GM19468 (cell line): ENCODE data around the gene RAPGEF4.

Experiments
- ATAC-seq: cut with Tn5 transposase; IDR thresholded peaks from one replicate; pipeline ENCODE4 v1.9.1; 2021; ENCODE audit warnings: mild to moderate bottlenecking, moderate library complexity, moderate number of reproducible peaks; ENCODE audit not compliant: unreplicated experiment; ENCODE audit errors: extremely low read depth

Gene RAPGEF4

DNA sequence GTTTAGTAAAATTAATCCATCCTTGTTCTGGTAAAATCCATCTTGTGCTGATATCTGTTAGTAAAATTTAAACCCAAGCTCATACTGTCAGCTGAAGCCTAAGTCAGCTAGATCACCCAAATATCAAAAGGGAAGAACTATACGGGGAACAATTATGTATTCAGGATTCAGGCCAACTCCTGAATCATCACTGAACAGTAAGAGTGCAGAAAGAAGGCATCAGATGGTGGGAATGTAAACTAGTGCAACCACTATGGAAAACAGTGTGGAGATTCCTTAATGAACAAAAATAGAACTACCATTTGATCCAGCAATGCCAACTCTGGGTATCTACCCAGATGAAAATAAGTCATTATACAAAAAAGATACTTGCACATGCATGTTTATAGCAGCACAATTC is 81.8 kb downstream of the RAPGEF4 start:
- no peak for ATAC-seq

DNA sequence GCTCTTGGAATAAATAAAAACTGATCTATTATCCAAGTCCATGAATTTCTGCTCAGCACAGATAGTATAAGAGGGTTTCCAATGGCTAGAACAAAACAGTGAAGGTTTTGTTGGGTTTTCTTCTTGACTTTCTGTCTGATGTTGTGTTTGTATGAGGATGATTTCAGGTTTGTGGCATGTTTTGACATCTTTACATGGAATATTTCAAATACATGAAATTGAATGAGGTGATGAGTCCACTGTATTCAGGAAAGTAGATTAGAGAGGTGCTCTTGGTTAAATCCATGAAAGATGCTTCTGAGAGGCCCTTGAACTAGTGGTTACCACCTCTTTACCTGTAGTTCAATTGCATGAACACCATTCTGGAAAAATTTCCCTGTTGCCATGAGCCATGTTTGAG is 84.3 kb downstream of the RAPGEF4 start:
- no peak for ATAC-seq

DNA sequence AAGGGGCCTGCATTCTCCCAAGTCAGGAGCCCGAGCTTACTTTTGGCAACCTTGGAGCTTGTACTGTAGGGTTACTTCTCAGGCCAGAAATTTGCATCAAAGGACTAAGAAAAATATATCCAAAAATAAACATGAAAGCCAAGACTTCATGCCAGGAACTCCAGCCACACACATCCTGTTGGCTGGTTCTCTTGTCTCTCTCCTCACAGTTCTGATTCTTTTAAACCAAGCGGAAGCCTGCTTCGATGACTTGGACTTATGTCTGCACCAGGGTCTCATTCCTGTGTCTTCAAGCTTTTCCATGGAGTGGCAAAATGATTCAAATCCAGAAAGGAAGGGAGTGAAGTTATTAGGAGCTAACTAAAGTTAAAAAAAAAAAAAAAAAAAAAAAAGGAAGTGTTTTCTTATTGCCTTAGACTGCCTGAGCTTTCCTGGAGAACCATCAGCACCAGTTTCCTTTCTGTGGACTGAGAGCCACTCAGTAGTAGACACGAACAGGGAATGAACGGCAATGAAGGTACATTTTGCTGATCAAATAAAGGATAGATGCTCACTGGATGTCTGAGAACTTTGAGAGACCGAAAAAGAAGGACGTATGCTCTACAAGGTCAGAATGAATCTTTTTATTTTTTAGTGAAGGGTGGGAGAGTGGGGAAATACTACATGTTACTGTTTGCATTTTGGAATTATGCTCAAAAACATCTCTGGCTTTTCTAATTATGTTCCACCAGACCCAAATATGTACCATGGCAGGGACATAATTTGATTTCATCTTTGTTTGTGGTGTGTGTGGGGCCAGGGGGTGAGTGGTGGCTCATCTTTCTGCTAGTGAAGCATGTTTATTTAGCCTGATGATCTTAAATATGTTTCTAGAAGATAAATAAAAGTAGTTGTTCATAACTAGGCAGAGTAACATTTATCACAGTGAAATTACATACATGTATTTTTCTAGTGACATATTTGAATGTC is 86.0 kb downstream of the RAPGEF4 start:
- ATAC-seq, result no peak

DNA sequence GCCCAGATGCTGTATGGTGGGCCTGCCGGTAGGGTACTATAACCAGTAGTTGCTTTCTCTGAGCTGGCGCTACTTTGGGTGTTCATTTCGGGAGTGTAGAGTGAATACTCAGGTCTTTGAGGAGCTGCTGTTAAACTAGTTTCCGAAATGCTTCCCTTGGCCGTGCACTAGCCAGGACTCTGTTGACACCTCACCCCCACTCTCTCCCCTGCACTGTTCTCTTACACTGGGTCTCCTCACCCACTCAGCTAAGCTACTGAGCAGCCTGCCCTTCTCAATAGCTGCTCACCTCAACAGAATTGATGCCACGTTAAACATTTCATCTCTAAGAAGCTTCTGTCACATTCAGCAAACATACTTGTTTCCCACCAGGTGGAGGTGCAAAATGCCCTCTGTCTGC is 86.9 kb downstream of the RAPGEF4 start:
- no peak for ATAC-seq

DNA sequence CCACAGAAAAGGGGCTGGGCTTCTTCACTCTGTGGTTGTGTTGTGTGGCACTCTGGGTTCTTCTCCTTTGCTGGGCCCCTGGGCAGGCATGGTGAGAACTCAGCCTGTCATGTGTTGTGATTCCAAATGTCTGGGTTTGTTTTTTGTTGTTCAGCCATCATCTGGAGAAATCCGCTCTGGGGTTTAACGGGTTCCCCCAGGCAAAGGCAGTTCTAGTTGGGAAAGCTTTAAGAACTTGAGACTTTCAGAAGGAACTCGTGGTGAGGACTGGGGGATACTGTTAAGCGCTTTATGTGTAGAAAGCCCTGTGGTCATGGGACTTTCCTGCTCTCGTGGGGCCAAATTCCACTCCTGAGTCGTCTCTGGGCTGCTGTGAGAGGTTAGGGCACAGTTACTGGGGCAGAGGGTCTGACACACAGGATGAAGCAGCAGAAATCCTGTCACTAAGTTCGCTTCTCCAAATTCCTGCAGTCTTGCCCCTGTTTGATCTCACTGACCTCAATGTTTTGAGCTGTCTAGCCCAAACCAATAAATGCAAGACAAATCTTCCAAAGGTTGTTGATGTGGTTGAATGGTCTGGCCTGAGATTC is 87.7 kb downstream of the RAPGEF4 start:
- no peak for ATAC-seq

DNA sequence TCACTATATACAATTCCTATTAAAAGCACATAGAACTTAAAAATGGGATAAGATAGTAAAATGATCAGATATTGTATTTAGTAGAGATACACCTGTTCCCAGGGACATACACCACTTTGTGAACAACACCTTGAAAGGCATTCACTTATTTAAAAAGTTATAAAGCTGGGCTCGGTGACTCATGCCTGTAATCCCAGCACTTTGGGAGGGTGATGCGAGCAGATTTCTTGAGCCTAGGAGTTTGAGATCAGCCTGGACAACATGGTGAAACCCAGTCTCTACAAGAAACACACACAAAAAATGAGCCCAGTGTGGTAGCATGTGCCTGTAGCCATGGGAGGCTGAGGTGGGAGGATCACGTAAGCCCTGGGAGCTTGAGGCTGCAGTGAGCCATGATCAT is 90.9 kb downstream of the RAPGEF4 start:
- no peak for ATAC-seq

DNA sequence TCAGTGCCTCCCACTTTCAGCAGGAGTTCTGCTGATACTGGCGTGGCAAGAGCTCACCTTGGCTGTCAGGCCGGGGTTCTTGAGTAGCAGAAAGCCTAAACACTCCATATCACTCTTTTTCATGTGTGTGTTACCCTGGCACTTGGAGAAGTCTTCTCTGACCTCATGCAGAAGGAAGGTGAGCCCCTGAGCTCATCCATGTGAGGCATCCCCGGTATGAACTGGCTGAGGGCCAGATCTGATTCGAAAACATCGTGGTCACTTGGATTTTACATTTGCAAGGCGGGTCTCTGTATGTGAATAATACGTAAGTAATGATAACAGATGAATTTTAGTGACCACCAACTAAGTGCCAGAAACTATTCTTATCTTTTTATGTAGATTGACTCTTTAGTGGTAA is 93.6 kb downstream of the RAPGEF4 start:
- no peak for ATAC-seq

DNA sequence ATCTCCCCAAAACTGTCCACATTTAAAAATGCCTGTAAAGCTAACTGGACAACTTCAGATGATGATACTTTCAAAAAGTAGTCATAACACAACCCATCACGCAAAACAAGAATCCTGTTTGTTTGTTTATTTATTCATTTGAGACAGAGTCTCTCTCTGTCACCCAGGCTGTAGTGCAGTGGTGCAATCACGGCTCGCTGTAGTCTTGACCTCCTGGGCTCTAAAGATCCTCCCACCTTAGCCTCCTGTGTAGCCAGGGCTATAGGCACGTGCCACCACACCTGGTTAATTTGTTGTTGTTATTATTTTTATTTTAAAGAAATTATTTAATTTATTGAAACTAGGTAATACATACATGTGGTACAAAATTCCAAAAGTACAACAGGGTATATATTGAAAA is 94.8 kb downstream of the RAPGEF4 start:
- no peak for ATAC-seq

DNA sequence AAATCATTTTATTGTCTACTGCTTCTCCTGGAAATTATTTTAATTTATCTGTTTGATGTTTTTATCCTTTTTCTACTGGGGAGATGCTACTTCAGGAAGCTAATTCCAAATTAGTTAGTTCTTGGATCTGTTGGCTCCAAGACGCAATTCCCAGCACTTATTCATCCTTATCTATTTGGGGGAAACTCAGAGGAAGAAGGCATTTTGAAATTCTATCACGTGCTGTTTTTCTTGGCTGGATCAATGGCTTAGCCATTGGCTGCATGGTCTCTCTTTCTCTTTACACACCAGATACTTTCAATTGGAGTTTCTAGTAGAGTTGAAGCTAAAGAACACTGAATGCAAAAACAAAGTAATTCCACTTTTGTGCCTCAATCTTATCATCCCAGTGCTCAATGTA is 98.3 kb downstream of the RAPGEF4 start:
- ATAC-seq, result no peak

DNA sequence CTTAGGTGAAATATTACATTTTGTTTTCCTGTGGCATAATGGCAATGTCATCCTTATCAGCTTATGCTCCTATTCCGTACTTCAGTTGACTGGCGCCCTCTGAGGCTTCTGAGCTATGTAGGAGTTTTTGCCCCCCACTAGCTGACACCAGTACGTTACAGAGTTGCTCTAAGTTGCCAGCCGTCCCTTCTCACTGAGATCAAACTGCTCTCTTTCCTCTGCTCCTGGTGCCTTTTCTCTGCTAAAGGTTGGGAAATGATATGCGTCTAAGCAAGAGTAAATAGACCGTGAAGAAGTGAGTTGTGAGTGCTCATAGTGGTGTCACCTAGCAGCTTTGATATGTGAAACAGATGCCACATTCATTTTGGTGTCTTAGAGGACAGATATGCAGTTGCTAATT is 99.2 kb downstream of the RAPGEF4 start:
- no peak for ATAC-seq

DNA sequence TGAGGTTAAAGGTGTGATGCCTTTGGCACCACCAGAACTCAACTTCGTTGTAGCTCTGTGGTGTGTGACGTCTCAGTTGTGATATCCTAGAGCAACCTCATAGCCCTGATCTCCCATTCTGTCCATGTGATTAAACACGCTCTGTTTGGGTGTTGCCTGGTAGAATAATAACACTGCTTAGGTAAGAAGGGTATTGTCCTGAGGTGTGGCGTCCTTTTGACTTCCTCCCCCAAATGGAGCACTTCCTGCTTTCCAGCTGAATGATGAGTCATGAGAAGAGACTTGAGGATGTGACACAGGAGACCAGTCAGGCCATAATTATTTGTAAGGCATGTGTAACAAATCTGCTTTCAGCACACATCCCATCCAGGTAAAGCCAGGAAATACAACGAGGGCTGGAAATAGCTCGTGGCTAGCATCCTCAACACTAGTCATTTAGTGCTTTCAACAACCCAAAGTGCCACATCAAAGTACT is 100.7 kb downstream of the RAPGEF4 start:
- no peak for ATAC-seq

DNA sequence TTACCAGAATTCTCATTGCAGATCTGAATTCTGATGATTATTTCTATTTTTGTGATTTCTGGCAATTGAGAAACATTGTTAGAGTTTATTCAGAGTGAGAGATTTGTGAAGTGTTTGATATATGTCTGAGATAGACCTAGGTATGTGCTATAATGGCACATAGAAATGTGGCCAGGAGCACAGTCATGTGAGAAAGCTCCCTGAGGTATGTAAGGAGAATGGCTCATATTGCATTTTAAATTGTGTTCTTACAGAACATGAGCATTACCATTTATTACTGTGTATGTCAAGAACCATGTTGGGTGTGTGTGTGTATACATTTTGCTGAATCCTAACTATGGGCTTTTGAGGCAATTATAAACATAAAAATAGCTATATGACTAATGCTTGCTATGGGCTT is 101.2 kb downstream of the RAPGEF4 start:
- no peak for ATAC-seq

DNA sequence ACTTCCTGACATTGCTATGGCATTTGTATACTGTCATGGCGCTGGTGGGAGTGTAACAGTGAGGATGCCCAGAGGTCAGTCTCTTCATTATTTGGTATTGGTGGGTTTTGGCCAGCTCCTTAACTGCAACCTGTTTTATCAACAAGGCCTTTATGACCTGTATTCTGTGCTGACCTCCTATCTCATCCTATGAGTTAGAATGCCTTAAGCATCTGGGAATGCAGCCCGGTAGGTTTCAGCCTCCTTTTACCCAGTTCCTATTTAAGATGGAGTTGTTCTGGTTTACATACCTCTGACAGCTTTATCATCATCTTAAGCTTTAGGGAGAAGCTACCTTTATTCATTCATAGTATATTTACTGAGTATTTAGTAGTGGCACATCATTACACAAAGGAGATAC is 103.8 kb downstream of the RAPGEF4 start:
- no peak for ATAC-seq

DNA sequence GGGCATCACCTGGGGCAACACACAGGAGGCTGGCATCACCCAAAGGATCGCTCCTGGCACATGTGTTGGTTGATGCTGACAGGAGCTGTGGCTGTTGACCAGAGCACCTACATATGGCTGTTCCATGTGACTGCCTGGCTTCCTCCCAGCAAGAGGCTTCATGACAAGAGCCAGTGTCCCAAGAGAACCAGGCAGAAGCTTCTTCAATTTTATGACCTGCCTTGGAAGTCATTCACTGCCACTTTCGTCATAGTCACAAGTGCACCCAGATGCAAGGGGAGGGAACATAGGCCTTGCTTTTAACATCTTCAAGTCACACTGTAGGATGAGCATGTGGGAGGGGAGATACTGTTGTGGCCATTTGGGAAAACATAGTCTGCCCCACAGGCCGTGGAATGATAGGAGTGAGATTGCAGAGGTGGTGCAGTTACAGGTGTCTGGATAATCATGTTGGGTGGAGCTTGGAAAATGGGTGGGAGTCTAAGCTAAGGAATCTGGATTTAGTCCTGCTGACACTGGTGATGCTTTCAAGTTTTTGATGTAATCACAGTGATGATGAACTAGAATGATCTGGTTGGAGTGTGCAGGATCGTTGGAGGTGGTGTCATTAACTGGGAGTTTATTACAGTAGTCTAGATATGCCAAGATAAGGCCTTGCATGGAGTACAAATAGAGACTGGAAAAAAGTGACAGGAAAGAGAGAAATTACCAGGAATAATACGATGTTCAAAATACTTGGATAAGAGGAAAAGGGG is 107.0 kb downstream of the RAPGEF4 start:
- ATAC-seq, result no peak

DNA sequence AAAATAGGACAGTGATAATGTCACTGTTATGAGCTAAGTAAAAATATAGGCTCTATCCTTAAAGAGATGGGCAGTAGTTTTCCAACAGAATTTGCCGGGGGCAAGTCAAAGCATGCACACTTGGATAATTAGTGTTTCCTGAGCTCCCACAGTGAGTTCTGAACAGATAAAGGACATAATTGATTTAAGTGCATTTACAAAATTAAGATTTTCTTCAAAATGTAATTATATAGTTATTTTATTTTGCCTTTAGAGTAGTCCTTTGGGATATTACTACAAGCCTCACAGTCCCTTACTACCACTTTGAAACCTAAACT is 107.6 kb downstream of the RAPGEF4 start:
- ATAC-seq, result no peak

DNA sequence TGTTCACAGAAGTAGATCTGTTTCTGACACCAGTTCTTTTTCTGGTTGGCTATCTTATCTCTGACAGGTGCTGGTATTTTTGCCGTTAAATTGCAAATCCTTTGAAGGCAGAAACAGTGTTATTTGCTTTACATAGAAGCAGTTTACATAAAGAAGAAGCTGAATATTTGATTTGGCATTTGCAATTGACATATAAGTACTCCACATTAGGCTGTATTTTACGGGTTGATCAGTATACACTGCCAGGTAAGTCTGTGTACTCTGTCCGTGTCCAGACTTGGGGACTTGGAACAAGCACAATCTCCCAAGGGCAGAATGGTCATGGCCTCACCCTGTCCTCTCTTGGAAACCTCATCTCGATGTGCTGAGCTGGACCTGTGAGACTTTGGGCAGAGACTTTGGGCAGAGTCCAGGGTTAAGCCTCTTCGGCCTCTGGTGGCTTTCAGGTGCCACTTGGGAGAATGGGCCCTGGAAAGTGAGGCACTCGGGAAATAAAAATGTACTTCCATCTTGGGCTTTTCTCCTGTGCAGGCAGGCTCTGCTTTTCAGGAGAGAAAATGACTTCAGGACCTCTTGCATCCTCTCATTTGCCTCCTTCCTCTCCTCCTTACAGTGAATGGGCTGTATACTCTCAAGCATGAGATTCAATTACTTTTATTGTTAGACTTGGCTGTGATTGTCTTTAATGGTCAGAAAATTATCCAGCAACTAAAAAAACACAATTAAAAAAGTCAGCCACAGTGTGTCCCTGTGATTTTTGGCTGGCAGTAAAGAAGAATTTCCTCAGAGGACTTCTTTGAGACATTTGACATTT is 108.5 kb downstream of the RAPGEF4 start:
- no peak for ATAC-seq

DNA sequence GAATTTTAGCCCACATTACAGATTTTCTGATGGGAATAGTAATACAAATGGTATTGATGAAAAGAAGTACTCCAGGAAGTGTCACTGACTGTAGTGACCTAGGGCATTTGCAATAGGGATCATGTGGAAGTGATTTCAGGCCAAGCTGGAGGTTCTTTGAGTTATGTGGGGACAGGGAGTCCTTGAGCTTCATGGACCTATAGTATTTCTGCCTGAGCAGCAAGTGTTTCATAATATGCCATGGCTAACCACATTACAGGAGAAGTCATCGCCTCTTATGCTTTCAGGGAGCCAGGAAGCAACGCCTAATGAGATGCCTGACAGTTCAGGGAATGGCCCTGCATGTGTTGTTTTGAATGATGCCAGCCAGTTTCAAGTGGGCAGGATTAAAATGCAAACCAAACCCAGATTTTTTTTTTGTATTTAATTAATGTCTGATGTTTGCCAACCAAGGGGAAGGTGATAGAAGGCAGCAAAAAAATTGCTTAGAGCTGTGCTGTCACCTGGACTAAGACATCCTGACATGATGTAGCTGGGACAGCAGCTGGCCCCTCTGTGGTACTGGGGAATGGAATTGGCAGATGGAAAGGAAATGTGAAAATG is 109.5 kb downstream of the RAPGEF4 start:
- no peak for ATAC-seq

DNA sequence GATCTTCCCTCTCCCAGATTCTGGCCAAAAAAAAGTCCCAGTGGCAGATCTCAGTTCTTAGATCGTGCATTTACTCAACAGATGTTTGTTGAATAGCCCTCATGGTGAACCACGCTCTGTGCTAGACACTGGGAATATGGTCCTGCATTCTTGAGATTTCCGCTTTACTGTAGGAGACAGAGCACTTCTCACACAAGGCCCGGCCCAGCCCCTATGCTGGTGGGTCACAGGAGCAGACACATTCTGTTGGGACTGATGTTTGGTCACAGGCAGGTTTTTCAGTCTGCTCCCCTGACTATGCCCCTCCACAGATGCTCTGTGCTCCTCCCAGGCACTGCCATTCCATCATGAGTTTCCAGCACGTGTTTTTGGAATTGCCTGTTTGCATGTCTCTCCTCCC is 110.9 kb downstream of the RAPGEF4 start:
- no peak for ATAC-seq

DNA sequence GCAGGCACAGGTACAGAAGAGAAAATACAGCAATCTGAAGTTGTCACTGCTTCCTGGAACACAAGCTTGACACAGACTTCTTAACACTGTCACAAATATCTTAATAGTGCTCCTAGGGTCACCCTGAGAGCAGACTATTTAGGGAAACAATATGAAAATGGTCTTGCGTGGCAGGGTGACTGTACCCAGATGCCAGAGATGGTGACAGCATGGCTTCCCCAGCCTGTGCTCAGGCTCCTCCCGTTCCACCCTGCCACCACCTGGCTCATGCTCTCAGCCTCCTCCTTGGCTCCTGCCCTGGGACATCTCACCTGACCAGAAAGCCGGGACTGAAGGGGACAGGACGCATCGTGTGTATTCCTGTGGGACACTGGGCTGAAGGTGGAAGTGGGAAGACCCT is 111.5 kb downstream of the RAPGEF4 start:
- no peak for ATAC-seq

DNA sequence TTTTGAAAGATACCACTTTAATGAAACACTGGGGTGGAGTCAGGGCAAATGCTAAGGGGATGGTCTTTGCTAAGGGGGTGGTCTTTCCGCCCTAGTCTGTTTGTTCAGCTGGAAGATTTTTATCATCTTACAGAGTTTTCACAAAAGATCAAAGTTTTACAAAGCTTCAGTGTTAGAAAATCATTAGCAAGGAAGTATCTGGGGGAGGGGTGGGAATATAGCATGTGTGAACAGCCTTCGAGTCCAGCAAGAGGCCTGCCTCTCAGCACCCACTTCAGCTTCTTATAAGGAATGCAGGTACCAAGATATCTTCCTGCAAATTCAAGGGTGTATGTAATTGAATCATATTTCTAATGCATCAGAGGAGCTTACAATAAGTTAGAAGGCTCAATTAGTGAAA is 112.9 kb downstream of the RAPGEF4 start:
- ATAC-seq, result no peak
